ENCODE results near the gene POC1B.

DNA sequence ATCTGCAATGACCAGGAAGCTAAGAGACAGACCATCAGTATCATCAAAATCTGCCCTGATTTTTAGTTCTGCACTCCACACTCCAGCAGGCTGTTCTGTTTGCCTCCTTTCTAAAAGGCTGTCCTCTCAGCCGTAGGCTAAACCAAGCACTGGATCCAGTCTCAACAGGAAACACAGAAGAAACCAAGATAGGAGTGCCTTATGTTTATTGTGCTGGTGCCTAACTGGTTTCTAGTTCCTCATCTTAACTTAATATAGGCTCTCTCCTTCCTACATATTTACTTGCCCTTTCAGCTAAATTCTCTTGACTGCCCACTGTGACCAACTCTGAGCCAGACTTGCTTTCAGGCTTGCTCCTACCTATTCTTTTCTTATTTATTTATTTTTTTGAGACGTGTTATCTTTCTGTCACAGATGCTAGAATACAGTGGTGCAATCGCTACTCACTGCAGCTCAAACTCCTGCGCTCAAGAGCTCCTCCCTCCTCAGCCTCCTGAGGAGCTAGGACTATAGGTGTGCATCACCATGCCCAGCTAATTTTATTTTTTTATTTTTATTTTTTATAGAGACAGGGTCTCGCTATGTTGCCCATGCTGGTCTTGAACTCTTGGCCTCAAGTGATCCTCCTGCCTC lies 32.1 kb downstream of the POC1B start:
- TF ChIP-seq POLR2AphosphoS5 (IDR thresholded peaks at IDR 0.05; ENCODE audit: borderline replicate concordance, low read depth, low read length) (no peak), EZH2 (IDR thresholded peaks at IDR 0.05) (no peak), FOXP2 (optimal IDR thresholded peaks at IDR 0.05; ENCODE audit: control extremely low read depth, extremely low read length, insufficient read depth) (no peak)
